HG03135 (cell line): ENCODE data around the gene KRTAP20-3.

Experiments
- ATAC-seq: cut with Tn5 transposase; IDR thresholded peaks from one replicate; pipeline ENCODE4 v1.9.1; 2021; ENCODE audit warnings: mild to moderate bottlenecking, moderate library complexity; ENCODE audit not compliant: unreplicated experiment

KRTAP20-3 gene

DNA sequence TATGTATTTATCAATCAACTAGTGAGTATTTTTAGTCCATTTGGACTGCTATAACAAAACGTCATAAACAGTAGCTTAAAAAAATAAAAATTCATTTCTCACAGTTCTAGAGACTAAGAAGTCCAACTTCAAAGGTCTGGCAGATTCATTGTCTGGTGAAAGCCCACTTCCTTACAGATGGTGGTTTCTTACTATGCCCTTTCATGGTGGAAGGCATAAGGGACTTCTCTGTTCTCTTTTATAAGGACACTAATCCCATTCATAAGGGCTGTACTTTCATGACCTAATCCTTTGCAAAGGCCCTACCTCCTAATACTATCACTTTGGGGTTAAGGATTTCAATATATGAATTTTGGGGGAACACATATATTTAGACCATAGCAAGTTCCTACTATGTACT is 37.9 kb downstream of the KRTAP20-3 start:
- ATAC-seq = no peak

DNA sequence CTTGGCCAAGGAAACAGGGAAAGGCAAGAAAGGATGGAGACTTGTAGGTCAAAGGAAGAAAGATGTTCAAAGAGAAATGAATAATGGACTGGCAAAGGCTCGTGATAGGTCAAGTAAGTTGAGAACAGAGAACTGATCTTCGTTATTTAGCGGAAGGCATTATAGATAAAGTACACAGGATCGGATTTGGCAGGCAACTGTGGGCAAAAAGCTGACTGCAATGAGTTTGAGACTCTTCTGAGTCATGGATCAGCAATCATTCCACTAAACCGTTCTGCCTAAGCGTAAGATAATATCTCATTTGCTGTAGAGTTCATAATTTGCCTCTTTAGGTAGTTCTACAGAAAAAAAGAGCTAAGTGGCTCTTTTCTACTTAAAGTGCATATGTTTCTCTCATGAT is 41.8 kb downstream of the KRTAP20-3 start:
- no peak for ATAC-seq

DNA sequence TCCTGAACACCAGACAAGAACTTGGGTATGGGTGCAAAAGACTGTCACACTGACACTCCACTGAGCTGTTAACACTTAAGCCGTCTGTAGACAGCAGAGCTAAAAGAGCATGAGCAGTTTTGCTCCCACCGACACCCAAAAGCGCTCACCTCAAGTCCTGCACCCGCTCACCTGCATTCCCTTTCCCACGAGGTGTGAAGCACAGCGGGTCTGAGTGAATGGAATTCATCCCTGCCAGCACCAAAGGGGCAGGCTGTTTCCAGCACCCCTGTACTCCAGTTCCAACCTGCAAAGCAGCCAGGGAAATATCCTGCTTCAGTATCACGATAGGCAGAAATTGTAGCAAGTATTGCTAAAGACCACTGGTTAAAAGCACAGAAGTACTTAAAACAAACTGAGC is 47.2 kb downstream of the KRTAP20-3 start:
- no peak for ATAC-seq
